Endothelial cell of umbilical vein (primary cell): ENCODE data around the gene FHIT.

ENCODE experiments used
- CTCF ChIP-seq, 2 donors: IDR thresholded peaks; 1 replicate in 1 of 2; 2 replicates in 1 of 2; pipeline ENCODE4 v1.5.1; 2011; ENCODE audit warnings: low read length in 2 of 2, mild to moderate bottlenecking in 2 of 2, moderate library complexity in 2 of 2, control low read depth in 1 of 2, inconsistent platforms in 1 of 2, low read depth in 1 of 2; ENCODE audit not compliant: insufficient read depth in 1 of 2; ENCODE audit errors: extremely low read depth in 1 of 2
- FOS ChIP-seq: IDR thresholded peaks from 2 replicates; pipeline ENCODE4 v1.6.1; 2011; ENCODE audit warnings: mild to moderate bottlenecking, low read length, moderate library complexity, borderline replicate concordance; ENCODE audit not compliant: insufficient read depth
- GATA2 ChIP-seq: IDR thresholded peaks from 2 replicates; pipeline ENCODE4 v1.7.0; 2011; ENCODE audit warnings: low read depth, mild to moderate bottlenecking, moderate library complexity, mixed read lengths, low read length; ENCODE audit not compliant: insufficient read length, insufficient read depth
- MYC ChIP-seq: IDR thresholded peaks from one replicate; pipeline ENCODE4 v1.6.1; 2011; ENCODE audit warnings: mild to moderate bottlenecking, low read depth, low read length
- POLR2A ChIP-seq: IDR thresholded peaks from 2 replicates; pipeline ENCODE4 v1.6.1; 2012; ENCODE audit warnings: low read depth, mild to moderate bottlenecking, control low read depth, low read length
- POLR2AphosphoS5 ChIP-seq: IDR thresholded peaks from 2 replicates; pipeline ENCODE4 v1.6.1; 2012; ENCODE audit warnings: low read depth, mild to moderate bottlenecking, control low read depth, low read length, moderate library complexity; ENCODE audit not compliant: insufficient read depth

GRCh38 chr3:60424034-60424433, 827.2 kb downstream of the FHIT start:
- no peak for TF ChIP-seq CTCF (IDR thresholded peaks at IDR 0.05; ENCODE audit: extremely low read depth in 1 of 2, insufficient read depth in 1 of 2, low read depth in 1 of 2, low read length in 2 of 2)
- TF ChIP-seq POLR2A: no peak
- no peak for TF ChIP-seq MYC
- no peak for TF ChIP-seq FOS
- TF ChIP-seq POLR2AphosphoS5: no peak
- no peak for TF ChIP-seq GATA2
